Right lobe of liver (tissue), 6 donors: ENCODE measurements around the gene ADGRF3. TPM values are rescaled to one million over a fixed set of nuclear protein-coding genes. Genes with fewer than 3 reads are reported as not detected.
"Not testable (repeated sequence)": the region's sequence is repeated elsewhere in the genome, so short reads cannot be mapped to it uniquely, and the experiment has no call there.

Source experiments
- ATAC-seq, 4 donors: fragments of 200-7000 bp; cut with Tn5 transposase; one replicate each; pipeline ENCODE4 v1.9.1; 2020; ENCODE audit warnings: mild to moderate bottlenecking in 4 of 4, moderate library complexity in 4 of 4
- DNase-seq, 3 donors: peaks; one replicate each; pipeline ENCODE4 v3.0.0-alpha.2; 2020
- H3K27ac ChIP-seq, 3 donors: fragments of 200-600 bp; one replicate each; pipeline ENCODE4 v1.8.0; 2022
- H3K27me3 ChIP-seq, 2 donors: fragments of 200-600 bp; one replicate each; pipeline ENCODE4 v1.8.0; 2022
- H3K36me3 ChIP-seq, 4 donors: fragments of 200-600 bp; sonication (generic) in 1 of 4; one replicate each; pipeline versions ENCODE4 v1.5.1 to v1.8.0; 2017 to 2022; ENCODE audit warnings: control low read depth in 1 of 4
- H3K4me1 ChIP-seq, 4 donors: fragments of 200-600 bp; sonication (generic) in 1 of 4; one replicate each; pipeline versions ENCODE4 v1.5.1 to v1.8.0; 2017 to 2022; ENCODE audit warnings: control low read depth in 1 of 4
- H3K4me3 ChIP-seq, 3 donors: fragments of 200-600 bp; one replicate each; pipeline ENCODE4 v1.8.0; 2022
- H3K9me3 ChIP-seq, 4 donors: fragments of 200-600 bp; sonication (generic) in 1 of 4; one replicate each; pipeline versions ENCODE4 v1.5.1 to v1.8.0; 2017 to 2022; ENCODE audit warnings: control low read depth in 1 of 4
- POLR2A ChIP-seq: fragments of 450-650 bp; IDR thresholded peaks from one replicate; pipeline ENCODE4 v1.6.1; 2017; ENCODE audit warnings: antibody characterized with exemption, mild to moderate bottlenecking
- WGBS: methylation state at CpG from one replicate; pipeline ENCODE4 v1.1.6; 2018; ENCODE audit warnings: low coverage, low lambda C conversion rate; ENCODE audit not compliant: insufficient coverage; ENCODE audit errors: missing lambda C conversion rate; 5-methylcytosine and 5-hydroxymethylcytosine counted together
- intact Hi-C, 2 donors: fragments of 100-400 bp; cut with DNase I; formaldehyde crosslinking; loops; one replicate each; pipeline versions ENCODE4 v1.11.2 to v1.14.1; 2022
- total RNA-seq, 6 experiments: library from RNA; depleted of rRNA in 2 of 6; stranded (reverse); fragments of >200 nt in 2 of 6; fragmentation: NEBNext Ultra II Directional in 3 of 6; extraction: Animal tissue kit (Norgen Biotek cat#: 25700) in 3 of 6; gene quantifications; one replicate each; pipeline versions ENCODE4 v1.1.0 to v1.2.4, GENCODE V29; 2016 to 2023
- TF ChIP-seq, protein P1 (sequence below), 4 donors: fragments of 200-600 bp in 3 of 4; fragments of 450-650 bp in 1 of 4; IDR thresholded peaks; one replicate each; pipeline versions ENCODE4 v1.5.1 to v1.8.0; 2016 to 2022; ENCODE audit warnings: antibody characterized with exemption in 4 of 4, mild to moderate bottlenecking in 2 of 4
- donor health status: DM: no; HTN: yes; CAD: no.
- donor health status: DM: no; HTN: no; CAD: no.
- donor health status: DM: no; HTN: no; CAD: no.
- donor health status: DM: no; HTN: yes; CAD: no.
- donor health status: DM: no; HTN: yes; CAD: no.

The ADGRF3 gene
- total RNA-seq, 6 experiments from 2014 or later = 0.07 to 0.51 (median 0.15) TPM; not detected in 3

DNA sequence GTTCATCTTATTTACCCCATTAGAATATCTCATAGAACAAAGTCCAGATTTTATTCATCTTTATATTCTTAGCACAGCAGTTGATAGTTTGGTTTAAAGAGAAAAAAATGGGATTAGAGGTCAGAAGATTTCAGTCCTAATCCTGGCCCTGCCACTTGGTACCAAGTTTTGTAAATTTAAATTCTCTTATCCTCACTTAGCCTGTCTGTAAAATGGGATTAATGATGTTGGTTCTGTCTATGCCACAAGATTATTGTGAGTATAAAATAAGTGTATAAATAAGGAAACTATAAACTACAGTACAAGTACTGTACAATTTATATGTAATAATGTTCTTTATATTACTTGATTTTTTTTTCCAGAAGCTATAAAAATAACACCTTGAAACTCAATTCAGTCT, 38.0 kb upstream of the ADGRF3 start:
- TF ChIP-seq, protein P1, sequence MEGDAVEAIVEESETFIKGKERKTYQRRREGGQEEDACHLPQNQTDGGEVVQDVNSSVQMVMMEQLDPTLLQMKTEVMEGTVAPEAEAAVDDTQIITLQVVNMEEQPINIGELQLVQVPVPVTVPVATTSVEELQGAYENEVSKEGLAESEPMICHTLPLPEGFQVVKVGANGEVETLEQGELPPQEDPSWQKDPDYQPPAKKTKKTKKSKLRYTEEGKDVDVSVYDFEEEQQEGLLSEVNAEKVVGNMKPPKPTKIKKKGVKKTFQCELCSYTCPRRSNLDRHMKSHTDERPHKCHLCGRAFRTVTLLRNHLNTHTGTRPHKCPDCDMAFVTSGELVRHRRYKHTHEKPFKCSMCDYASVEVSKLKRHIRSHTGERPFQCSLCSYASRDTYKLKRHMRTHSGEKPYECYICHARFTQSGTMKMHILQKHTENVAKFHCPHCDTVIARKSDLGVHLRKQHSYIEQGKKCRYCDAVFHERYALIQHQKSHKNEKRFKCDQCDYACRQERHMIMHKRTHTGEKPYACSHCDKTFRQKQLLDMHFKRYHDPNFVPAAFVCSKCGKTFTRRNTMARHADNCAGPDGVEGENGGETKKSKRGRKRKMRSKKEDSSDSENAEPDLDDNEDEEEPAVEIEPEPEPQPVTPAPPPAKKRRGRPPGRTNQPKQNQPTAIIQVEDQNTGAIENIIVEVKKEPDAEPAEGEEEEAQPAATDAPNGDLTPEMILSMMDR (IDR thresholded peaks at IDR 0.05) = no peak
- TF ChIP-seq POLR2A = no peak
- no peak overlapping the region for H3K27ac ChIP-seq
- H3K4me1 ChIP-seq = no peaks in the 10 kb centered on the region
- H3K9me3 ChIP-seq = no peaks in the 10 kb centered on the region
- H3K4me3 ChIP-seq = no peak overlapping the region
- H3K36me3 ChIP-seq = peaks cover 0 to 33% (median 12%) of the 10 kb centered on the region in 4 donors
- H3K27me3 ChIP-seq = no peaks in the 10 kb centered on the region
- ATAC-seq (no peak), DNase-seq (no peak)
- intact Hi-C loops = no loop called here

- 88% methylated on average over 9 of the region's 9 CpGs for WGBS
- H3K36me3 ChIP-seq = peaks cover 0 to 29% (median 11%) of the 10 kb centered on the region in 4 donors
- H3K27me3 ChIP-seq = no peaks in the 10 kb centered on the region
- DNase-seq (no peak), ATAC-seq (no peak)
- H3K27ac ChIP-seq = no peak overlapping the region
- no peaks in the 10 kb centered on the region for H3K9me3 ChIP-seq
- H3K4me1 ChIP-seq = no peaks in the 10 kb centered on the region
- intact Hi-C loops = no loop called here
- no peak for TF ChIP-seq POLR2A
- TF ChIP-seq, protein P1 (IDR thresholded peaks at IDR 0.05) = no peak
- no peak overlapping the region for H3K4me3 ChIP-seq
Measured at GRCh38 chr2:26384183-26384582, 37.6 kb upstream of the ADGRF3 start.

DNA sequence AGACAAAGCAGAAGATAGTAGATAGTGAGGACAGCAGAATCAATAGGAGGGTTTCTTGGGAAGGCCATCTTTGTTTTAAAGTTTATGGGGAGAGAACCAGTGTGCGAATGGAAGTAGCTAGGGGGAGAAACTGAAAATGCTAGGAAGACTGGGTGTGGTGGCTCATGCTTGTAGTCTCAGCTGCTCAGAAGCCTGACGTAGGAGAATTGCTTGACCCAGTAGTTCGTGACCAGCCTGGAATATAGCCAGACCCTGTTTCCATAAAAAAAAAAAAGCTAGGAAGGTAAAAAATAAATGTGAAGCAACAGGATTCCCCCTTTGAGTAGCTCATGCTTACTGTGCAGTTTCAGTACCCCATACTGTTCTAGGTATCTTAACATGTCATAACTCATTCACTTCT, 36.0 kb upstream of the ADGRF3 start:
- Histone ChIP-seq H3K4me1 (no peaks in the 10 kb centered on the region), H3K36me3 (peaks cover 0 to 17% (median 11%) of the 10 kb centered on the region in 4 donors), H3K4me3 (no peak overlapping the region), H3K27ac (no peak overlapping the region), H3K27me3 (no peaks in the 10 kb centered on the region), H3K9me3 (no peaks in the 10 kb centered on the region)
- ATAC-seq (peak in 3 of 4 donors; percentile 20 to 62 (median 35)), DNase-seq (no peak)
- intact Hi-C loops = no loop called here
- TF ChIP-seq, protein P1 (IDR thresholded peaks at IDR 0.05) = no peak
- TF ChIP-seq POLR2A = no peak
- 69% methylated on average over 3 of the region's 3 CpGs for WGBS

GRCh38 chr2:26380281-26380680, 33.7 kb upstream of the ADGRF3 start:
- Histone ChIP-seq H3K4me1 (no peaks in the 10 kb centered on the region), H3K4me3 (no peak overlapping the region), H3K9me3 (no peaks in the 10 kb centered on the region), H3K27ac (no peak overlapping the region), H3K27me3 (no peaks in the 10 kb centered on the region), H3K36me3 (peaks cover 0 to 13% (median 0%) of the 10 kb centered on the region in 4 donors)
- intact Hi-C loops = no loop called here
- 81% methylated on average over 2 of the region's 2 CpGs for WGBS
- ATAC-seq = no peak
- TF ChIP-seq, protein P1 (IDR thresholded peaks at IDR 0.05) = no peak
- TF ChIP-seq POLR2A = no peak
- DNase-seq = no peak

DNA sequence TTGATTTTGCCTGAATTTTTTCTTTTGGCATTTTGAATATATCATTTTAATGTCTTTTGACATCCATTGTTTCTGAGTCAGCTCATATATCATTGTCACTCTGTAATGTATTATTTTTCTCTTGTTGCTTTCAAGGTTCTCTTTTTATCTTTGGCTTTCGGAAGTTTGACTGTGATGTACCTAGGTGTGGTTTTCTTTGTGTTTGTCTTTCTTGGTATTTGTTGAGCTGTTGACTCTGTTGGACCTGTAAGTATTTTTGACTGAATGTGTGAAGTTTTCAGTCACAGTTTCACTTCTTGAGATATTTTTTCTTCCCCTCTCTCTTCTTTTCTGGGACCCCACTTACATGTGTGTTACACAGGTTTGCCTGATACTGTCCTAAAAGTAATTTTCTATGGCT, 30.2 kb upstream of the ADGRF3 start:
- no peak for ATAC-seq
- WGBS = 100% methylated on average over 1 of the region's 1 CpG

DNA sequence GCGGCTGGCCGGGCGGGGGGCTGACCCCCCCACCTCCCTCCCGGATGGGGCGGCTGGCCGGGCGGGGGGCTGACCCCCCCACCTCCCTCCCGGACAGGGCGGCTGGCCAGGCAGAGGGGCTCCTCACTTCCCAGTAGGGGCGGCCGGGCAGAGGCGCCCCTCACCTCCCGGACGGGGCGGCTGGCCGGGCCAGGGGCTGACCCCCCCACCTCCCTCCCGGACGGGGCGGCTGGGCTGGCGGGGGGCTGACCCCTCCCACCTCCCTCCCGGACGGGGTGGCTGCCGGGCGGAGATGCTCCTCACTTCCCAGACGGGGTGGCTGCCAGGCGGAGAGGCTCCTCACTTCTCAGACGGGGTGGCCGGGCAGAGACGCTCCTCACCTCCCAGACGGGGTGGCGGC, 24.3 kb upstream of the ADGRF3 start:
- H3K4me3 ChIP-seq, DNase-seq, H3K27ac ChIP-seq, H3K9me3 ChIP-seq, intact Hi-C loops, ATAC-seq, H3K27me3 ChIP-seq, H3K4me1 ChIP-seq: not testable (repeated sequence)
- peaks cover 0 to 25% (median 8%) of the 10 kb centered on the region in 4 donors for H3K36me3 ChIP-seq
- WGBS = no CpG with 5 or more reads among the region's 31 CpGs

More for the DNA sequence above, 30.2 kb upstream of the ADGRF3 start:
- TF ChIP-seq, protein P1 (IDR thresholded peaks at IDR 0.05) = no peak
- TF ChIP-seq POLR2A = no peak
- peaks cover 0 to 21% (median 6%) of the 10 kb centered on the region in 4 donors for H3K36me3 ChIP-seq
- no peak for DNase-seq
- no peak overlapping the region for H3K27ac ChIP-seq
- H3K9me3 ChIP-seq = no peaks in the 10 kb centered on the region
- no peak overlapping the region for H3K4me3 ChIP-seq
- intact Hi-C loops = no loop called here
- H3K4me1 ChIP-seq = no peaks in the 10 kb centered on the region
- H3K27me3 ChIP-seq = no peaks in the 10 kb centered on the region

DNA sequence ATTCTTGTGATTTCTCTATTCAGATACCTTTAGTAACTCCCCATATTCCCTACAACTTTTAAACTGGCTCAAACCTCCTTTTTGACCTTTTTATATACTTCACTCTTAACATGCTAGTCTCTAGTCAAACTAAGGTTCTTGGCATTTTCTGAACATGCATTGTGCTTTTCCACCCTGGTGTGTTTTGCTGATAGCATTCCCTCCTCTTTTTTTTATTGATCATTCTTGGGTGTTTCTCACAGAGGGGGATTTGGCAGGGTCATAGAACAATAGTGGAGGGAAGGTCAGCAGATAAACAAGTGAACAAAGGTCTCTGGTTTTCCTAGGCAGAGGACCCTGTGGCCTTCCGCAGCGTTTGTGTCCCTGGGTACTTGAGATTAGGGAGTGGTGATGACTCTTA, 23.1 kb upstream of the ADGRF3 start:
- H3K4me3 ChIP-seq, DNase-seq, ATAC-seq, H3K27ac ChIP-seq, H3K27me3 ChIP-seq, H3K9me3 ChIP-seq, intact Hi-C loops, H3K4me1 ChIP-seq: not testable (repeated sequence)
- WGBS = 30% methylated on average over 2 of the region's 2 CpGs
- peaks cover 0 to 20% (median 2%) of the 10 kb centered on the region in 4 donors for H3K36me3 ChIP-seq
